Liver (tissue), 9 donors: ENCODE measurements around the gene UBXN1. TPM values are rescaled to one million over a fixed set of nuclear protein-coding genes. Genes with fewer than 3 reads are reported as not detected.

Experiments
- DNase-seq: peaks from one replicate; pipeline ENCODE4 v3.0.0-alpha.2; 2017; ENCODE audit warnings: low spot score
- H3K27ac ChIP-seq, 2 donors: one replicate each; pipeline ENCODE4 v1.7.0; 2013; ENCODE audit warnings: inconsistent platforms in 2 of 2, low read length in 2 of 2, control low read depth in 1 of 2, low read depth in 1 of 2, mild to moderate bottlenecking in 1 of 2
- H3K27me3 ChIP-seq, 4 donors: one replicate each; pipeline versions ENCODE4 v1.6.1 to v1.7.0; 2013; ENCODE audit warnings: low read length in 3 of 4, inconsistent platforms in 1 of 4, mild to moderate bottlenecking in 1 of 4, moderate library complexity in 1 of 4; ENCODE audit not compliant: control insufficient read depth in 4 of 4, insufficient read depth in 4 of 4
- H3K36me3 ChIP-seq, 4 donors: one replicate each; pipeline versions ENCODE4 v1.6.1 to v1.7.0; 2013; ENCODE audit warnings: low read length in 3 of 4, mild to moderate bottlenecking in 3 of 4, low read depth in 1 of 4, moderate library complexity in 1 of 4; ENCODE audit not compliant: control insufficient read depth in 4 of 4, insufficient read depth in 3 of 4
- H3K4me1 ChIP-seq, 4 donors: one replicate each; pipeline versions ENCODE4 v1.6.1 to v1.7.0; 2013; ENCODE audit warnings: low read length in 3 of 4, mild to moderate bottlenecking in 3 of 4, moderate library complexity in 1 of 4; ENCODE audit not compliant: control insufficient read depth in 4 of 4, insufficient read depth in 4 of 4
- H3K4me3 ChIP-seq, 3 donors: one replicate each; pipeline versions ENCODE4 v1.6.1 to v1.7.0; 2013; ENCODE audit warnings: low read length in 3 of 3, control low read depth in 1 of 3, low read depth in 1 of 3, mild to moderate bottlenecking in 1 of 3
- H3K9ac ChIP-seq, 2 donors: one replicate each; pipeline ENCODE4 v1.7.0; 2013; ENCODE audit warnings: low read length in 2 of 2, mild to moderate bottlenecking in 2 of 2, moderate library complexity in 2 of 2, control low read depth in 1 of 2, low read depth in 1 of 2
- H3K9me3 ChIP-seq, 4 donors: one replicate each; pipeline versions ENCODE4 v1.6.1 to v1.7.0; 2013; ENCODE audit warnings: low read length in 3 of 4; ENCODE audit not compliant: control insufficient read depth in 4 of 4
- EGR1 ChIP-seq, 2 donors: IDR thresholded peaks; 2 replicates each; pipeline ENCODE4 v1.6.1; 2016 to 2018; ENCODE audit warnings: antibody characterized with exemption in 2 of 2, low read depth in 2 of 2
- FOXA1 ChIP-seq: IDR thresholded peaks from 2 replicates; pipeline ENCODE4 v1.6.1; 2016; ENCODE audit warnings: antibody characterized with exemption
- FOXA2 ChIP-seq: IDR thresholded peaks from 2 replicates; pipeline ENCODE4 v1.6.1; 2016; ENCODE audit warnings: antibody characterized with exemption
- GABPA ChIP-seq, 2 donors: IDR thresholded peaks in 1 of 2; conservative IDR thresholded peaks in 1 of 2; 2 replicates each; pipeline ENCODE4 v1.6.1; 2016; ENCODE audit warnings: antibody characterized with exemption in 2 of 2, mild to moderate bottlenecking in 1 of 2, moderate library complexity in 1 of 2
- HNF4A ChIP-seq, 2 donors: conservative IDR thresholded peaks; 2 replicates each; pipeline ENCODE4 v1.6.1; 2016; ENCODE audit warnings: antibody characterized with exemption in 2 of 2, mild to moderate bottlenecking in 2 of 2
- HNF4G ChIP-seq: IDR thresholded peaks from 2 replicates; pipeline ENCODE4 v1.6.1; 2016; ENCODE audit warnings: antibody characterized with exemption
- JUND ChIP-seq, 2 donors: IDR thresholded peaks; 2 replicates each; pipeline ENCODE4 v1.6.1; 2016; ENCODE audit warnings: antibody characterized with exemption in 2 of 2
- NR2F2 ChIP-seq: IDR thresholded peaks from 2 replicates; pipeline ENCODE4 v1.6.1; 2016; ENCODE audit warnings: antibody characterized with exemption
- RAD21 ChIP-seq, 2 donors: IDR thresholded peaks; 2 replicates each; pipeline ENCODE4 v1.6.1; 2016; ENCODE audit warnings: antibody characterized with exemption in 2 of 2, mild to moderate bottlenecking in 2 of 2
- RXRA ChIP-seq, 2 donors: IDR thresholded peaks; 2 replicates each; pipeline ENCODE4 v1.6.1; 2017 to 2018; ENCODE audit warnings: antibody characterized with exemption in 2 of 2, mild to moderate bottlenecking in 1 of 2
- SP1 ChIP-seq: IDR thresholded peaks from 2 replicates; pipeline ENCODE4 v1.6.1; 2018; ENCODE audit warnings: antibody characterized with exemption, mild to moderate bottlenecking
- TAF1 ChIP-seq: conservative IDR thresholded peaks from 2 replicates; pipeline ENCODE4 v1.6.1; 2016; ENCODE audit warnings: antibody characterized with exemption, mild to moderate bottlenecking
- YY1 ChIP-seq: IDR thresholded peaks from 2 replicates; pipeline ENCODE4 v1.6.1; 2016; ENCODE audit warnings: antibody characterized with exemption, mild to moderate bottlenecking
- WGBS: extraction: QIAGEN DNeasy Blood & Tissue Kit; methylation state at CpG from one replicate; pipeline ENCODE4 v1.1.7; 2013; 5-methylcytosine and 5-hydroxymethylcytosine counted together
- polyA plus RNA-seq, 2 donors: library from polyadenylated mRNA; stranded (reverse) in 1 of 2; unstranded in 1 of 2; fragments of 200-250 nt in 1 of 2; fragments of >200 nt in 1 of 2; fragmentation: Nextera tagmentation in 1 of 2; extraction: Ambion mirVana in 1 of 2; gene quantifications; one replicate each; pipeline versions ENCODE4 v1.2.1 to v1.2.3, GENCODE V29; 2013 to 2015
- total RNA-seq, 2 donors: library from RNA; depleted of rRNA; stranded (reverse); fragments of >200 nt; gene quantifications; one replicate each; pipeline ENCODE4 v1.2.3, GENCODE V29; 2014
- TF ChIP-seq, protein P1 (sequence below): fragments of 150-350 bp; IDR thresholded peaks from 2 replicates; pipeline ENCODE4 v1.5.1; 2017; ENCODE audit warnings: improper control_type of control experiment, low read depth, low read length; ENCODE audit not compliant: missing input control
- TF ChIP-seq, protein P2 (sequence below): IDR thresholded peaks from 2 replicates; pipeline ENCODE4 v1.6.1; 2016; ENCODE audit warnings: antibody characterized with exemption, mild to moderate bottlenecking
- TF ChIP-seq, protein P3 (sequence below): IDR thresholded peaks from 2 replicates; pipeline ENCODE4 v1.6.1; 2016; ENCODE audit warnings: antibody characterized with exemption
- TF ChIP-seq, protein P4 (sequence below): IDR thresholded peaks from 2 replicates; pipeline ENCODE4 v1.6.1; 2016; ENCODE audit warnings: antibody characterized with exemption
- TF ChIP-seq, protein P5 (sequence below): IDR thresholded peaks from 2 replicates; pipeline ENCODE4 v1.6.1; 2016; ENCODE audit warnings: antibody characterized with exemption
- donor health status: healthy.
- donor health status: healthy.
- donor health status: healthy.
- donor health status: healthy.
- donor health status: healthy.

The UBXN1 gene, protein sequence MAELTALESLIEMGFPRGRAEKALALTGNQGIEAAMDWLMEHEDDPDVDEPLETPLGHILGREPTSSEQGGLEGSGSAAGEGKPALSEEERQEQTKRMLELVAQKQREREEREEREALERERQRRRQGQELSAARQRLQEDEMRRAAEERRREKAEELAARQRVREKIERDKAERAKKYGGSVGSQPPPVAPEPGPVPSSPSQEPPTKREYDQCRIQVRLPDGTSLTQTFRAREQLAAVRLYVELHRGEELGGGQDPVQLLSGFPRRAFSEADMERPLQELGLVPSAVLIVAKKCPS
- 10 to 100 TPM; 31.4 to 45.5 TPM for total RNA-seq
- polyA plus RNA-seq: 10 to 100 TPM; 36.8 to 45.7 TPM

DNA sequence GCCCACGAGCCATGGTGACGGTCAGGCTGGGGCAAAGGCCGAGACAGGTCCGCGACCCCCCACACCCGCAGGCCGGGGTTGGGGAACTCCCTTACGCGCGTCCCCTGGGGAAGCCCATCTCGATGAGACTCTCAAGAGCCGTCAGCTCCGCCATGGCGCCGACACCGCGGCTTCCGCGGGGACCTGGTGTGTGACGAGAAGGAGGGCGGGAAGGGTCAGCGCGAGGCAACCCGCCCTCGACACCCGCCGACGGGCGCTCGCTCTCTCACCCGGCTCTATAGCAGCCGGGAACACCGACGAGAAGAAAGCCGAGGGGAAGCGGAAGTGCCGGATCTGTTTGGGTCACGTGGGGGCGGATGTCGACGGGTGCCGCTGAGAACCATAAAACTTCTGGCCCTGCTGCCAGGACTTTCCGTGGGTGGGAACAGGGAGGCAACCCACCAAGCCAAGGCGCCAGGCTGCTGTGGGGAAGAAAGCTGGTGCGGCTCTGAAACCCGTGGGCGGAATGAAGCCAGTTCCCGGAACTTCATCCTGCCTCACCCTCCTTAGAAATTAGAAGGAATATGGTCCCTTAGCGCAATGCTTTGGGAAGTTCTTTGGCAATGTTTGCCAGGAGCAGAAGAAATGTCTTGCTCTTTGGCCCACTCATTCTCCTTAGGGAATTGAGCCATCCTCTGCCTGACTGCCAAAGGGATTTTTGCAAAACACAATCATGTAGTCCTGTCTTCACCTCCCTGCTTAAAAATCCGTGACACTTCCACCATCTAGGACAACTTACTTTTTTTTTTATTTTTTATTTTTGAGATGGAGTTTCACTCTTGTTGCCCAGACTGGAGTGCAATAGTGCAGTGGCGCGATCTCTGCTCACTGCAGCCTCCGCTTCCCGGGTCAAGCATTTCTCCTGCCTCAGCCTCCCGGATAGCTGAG, at the start of gene UBXN1:
UBXN1 (minus strand) TSS at position 304 of the 927 bp plus-strand sequence; CDS start at position 154, 150 bp downstream.
- Histone ChIP-seq H3K27ac (peak within 1 kb of the TSS; percentile 64 to 81), H3K4me3 (peak within 1 kb of the TSS; percentile 87 to 96 (median 90)), H3K27me3 (no peaks in the 10 kb centered on the region), H3K4me1 (peaks cover 0 to 36% (median 30%) of the 10 kb centered on the region in 4 donors), H3K36me3 (peaks cover 0 to 5% (median 2%) of the 10 kb centered on the region in 4 donors), H3K9ac (peak within 1 kb of the TSS; percentile 53 to 91), H3K9me3 (no peaks in the 10 kb centered on the region)
- TF ChIP-seq YY1: peak; percentile 87
- peak; percentile 68 to 87 for TF ChIP-seq EGR1 (IDR thresholded peaks at IDR 0.05; ENCODE audit: low read depth in 2 of 2)
- peak; percentile 14 for TF ChIP-seq NR2F2
- TF ChIP-seq, protein P1, sequence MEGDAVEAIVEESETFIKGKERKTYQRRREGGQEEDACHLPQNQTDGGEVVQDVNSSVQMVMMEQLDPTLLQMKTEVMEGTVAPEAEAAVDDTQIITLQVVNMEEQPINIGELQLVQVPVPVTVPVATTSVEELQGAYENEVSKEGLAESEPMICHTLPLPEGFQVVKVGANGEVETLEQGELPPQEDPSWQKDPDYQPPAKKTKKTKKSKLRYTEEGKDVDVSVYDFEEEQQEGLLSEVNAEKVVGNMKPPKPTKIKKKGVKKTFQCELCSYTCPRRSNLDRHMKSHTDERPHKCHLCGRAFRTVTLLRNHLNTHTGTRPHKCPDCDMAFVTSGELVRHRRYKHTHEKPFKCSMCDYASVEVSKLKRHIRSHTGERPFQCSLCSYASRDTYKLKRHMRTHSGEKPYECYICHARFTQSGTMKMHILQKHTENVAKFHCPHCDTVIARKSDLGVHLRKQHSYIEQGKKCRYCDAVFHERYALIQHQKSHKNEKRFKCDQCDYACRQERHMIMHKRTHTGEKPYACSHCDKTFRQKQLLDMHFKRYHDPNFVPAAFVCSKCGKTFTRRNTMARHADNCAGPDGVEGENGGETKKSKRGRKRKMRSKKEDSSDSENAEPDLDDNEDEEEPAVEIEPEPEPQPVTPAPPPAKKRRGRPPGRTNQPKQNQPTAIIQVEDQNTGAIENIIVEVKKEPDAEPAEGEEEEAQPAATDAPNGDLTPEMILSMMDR: no peak
- no peak for TF ChIP-seq FOXA1
- TF ChIP-seq, protein P2, sequence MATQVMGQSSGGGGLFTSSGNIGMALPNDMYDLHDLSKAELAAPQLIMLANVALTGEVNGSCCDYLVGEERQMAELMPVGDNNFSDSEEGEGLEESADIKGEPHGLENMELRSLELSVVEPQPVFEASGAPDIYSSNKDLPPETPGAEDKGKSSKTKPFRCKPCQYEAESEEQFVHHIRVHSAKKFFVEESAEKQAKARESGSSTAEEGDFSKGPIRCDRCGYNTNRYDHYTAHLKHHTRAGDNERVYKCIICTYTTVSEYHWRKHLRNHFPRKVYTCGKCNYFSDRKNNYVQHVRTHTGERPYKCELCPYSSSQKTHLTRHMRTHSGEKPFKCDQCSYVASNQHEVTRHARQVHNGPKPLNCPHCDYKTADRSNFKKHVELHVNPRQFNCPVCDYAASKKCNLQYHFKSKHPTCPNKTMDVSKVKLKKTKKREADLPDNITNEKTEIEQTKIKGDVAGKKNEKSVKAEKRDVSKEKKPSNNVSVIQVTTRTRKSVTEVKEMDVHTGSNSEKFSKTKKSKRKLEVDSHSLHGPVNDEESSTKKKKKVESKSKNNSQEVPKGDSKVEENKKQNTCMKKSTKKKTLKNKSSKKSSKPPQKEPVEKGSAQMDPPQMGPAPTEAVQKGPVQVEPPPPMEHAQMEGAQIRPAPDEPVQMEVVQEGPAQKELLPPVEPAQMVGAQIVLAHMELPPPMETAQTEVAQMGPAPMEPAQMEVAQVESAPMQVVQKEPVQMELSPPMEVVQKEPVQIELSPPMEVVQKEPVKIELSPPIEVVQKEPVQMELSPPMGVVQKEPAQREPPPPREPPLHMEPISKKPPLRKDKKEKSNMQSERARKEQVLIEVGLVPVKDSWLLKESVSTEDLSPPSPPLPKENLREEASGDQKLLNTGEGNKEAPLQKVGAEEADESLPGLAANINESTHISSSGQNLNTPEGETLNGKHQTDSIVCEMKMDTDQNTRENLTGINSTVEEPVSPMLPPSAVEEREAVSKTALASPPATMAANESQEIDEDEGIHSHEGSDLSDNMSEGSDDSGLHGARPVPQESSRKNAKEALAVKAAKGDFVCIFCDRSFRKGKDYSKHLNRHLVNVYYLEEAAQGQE: peak; percentile 52
- TF ChIP-seq, protein P3, sequence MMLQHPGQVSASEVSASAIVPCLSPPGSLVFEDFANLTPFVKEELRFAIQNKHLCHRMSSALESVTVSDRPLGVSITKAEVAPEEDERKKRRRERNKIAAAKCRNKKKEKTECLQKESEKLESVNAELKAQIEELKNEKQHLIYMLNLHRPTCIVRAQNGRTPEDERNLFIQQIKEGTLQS: no peak
- peak; percentile 65 for TF ChIP-seq SP1
- no peak for TF ChIP-seq FOXA2
- TF ChIP-seq, protein P4, sequence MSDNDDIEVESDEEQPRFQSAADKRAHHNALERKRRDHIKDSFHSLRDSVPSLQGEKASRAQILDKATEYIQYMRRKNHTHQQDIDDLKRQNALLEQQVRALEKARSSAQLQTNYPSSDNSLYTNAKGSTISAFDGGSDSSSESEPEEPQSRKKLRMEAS: peak; percentile 79
- peak; percentile 49 to 64 for TF ChIP-seq RXRA (IDR thresholded peaks at IDR 0.05)
- no peak for TF ChIP-seq TAF1
- TF ChIP-seq GABPA (IDR thresholded peaks at IDR 0.05 in 1 of 2, conservative IDR thresholded peaks at IDR 0.05 in 1 of 2): peak; percentile 75 to 97
- TF ChIP-seq RAD21 (IDR thresholded peaks at IDR 0.05): peak; percentile 29 to 50
- TF ChIP-seq HNF4G: no peak
- peak in 1 of 2 donors; percentile 4 for TF ChIP-seq HNF4A (conservative IDR thresholded peaks at IDR 0.05)
- TF ChIP-seq, protein P5, sequence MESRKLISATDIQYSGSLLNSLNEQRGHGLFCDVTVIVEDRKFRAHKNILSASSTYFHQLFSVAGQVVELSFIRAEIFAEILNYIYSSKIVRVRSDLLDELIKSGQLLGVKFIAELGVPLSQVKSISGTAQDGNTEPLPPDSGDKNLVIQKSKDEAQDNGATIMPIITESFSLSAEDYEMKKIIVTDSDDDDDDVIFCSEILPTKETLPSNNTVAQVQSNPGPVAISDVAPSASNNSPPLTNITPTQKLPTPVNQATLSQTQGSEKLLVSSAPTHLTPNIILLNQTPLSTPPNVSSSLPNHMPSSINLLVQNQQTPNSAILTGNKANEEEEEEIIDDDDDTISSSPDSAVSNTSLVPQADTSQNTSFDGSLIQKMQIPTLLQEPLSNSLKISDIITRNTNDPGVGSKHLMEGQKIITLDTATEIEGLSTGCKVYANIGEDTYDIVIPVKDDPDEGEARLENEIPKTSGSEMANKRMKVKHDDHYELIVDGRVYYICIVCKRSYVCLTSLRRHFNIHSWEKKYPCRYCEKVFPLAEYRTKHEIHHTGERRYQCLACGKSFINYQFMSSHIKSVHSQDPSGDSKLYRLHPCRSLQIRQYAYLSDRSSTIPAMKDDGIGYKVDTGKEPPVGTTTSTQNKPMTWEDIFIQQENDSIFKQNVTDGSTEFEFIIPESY: peak; percentile 94
- TF ChIP-seq JUND (IDR thresholded peaks at IDR 0.05): no peak
- peak; percentile 87 for DNase-seq
- WGBS: 8% methylated on average over 55 of the region's 55 CpGs
